ENCODE data around the gene C6orf47. TPM values are rescaled to one million over a fixed set of nuclear protein-coding genes. Genes with fewer than 3 reads are reported as not detected.
"Not testable (repeated sequence)": the region's sequence is repeated elsewhere in the genome, so short reads cannot be mapped to it uniquely, and the experiment has no call there.

The C6orf47 gene, protein sequence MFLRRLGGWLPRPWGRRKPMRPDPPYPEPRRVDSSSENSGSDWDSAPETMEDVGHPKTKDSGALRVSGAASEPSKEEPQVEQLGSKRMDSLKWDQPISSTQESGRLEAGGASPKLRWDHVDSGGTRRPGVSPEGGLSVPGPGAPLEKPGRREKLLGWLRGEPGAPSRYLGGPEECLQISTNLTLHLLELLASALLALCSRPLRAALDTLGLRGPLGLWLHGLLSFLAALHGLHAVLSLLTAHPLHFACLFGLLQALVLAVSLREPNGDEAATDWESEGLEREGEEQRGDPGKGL
- total RNA-seq, result 23.5 TPM in 2 replicates
- long read RNA-seq, transcript C6orf47-202 (1 exons, 2,475 nt), result major isoform, 21 of 21 reads
- long read RNA-seq, partial matches to known transcripts, result 0 of 21 reads
- long read RNA-seq, other reads (novel, unspliced or antisense), result 0 of 21 reads

DNA sequence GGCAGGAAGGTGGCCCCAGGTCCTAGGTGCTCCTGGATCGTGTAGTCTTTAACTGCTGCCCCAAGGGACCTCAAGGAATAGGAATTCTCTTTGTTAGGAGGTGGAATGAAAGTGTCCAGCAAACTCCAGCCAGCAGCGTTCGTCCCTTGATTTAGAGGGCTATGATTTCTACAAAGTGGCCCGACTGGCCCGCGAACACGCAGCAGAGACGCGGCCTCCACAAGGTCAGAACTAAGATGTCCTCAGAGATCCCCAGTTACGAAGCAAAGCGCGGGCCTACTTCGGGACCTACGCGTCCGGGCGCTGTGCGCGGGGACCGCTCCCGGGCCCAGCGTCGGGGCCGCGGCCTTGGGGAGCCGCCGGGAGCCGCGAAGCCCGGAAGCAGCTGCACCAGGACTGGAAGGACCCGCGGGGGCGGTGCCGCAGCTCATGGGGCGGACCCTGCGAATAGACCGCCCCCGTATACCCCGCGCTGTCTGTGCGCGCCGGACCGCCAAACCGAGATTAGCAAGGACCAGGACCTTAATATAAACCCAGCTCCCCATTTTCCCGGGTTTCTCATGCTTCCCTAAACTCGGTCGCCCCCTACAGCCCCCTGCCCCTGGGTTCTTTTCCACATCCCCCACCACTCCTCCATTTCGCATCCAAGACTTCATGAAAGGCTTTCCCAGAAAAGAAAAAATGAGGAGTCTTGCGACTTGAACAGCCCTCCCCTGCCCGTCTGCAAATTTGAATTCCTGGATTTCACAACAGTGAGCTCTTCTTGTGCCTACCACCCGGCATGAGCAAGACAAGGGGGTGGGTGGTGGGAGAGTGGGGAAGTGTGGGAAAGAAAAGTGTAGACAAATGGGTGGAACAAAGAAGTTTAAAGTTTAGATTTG lies at the start of gene C6orf47:
TSS of gene C6orf47 (minus strand) at position 398 of the 881 bp plus-strand sequence. CDS start 831 bp downstream, outside the sequence.
- Mint-ChIP-seq H3K4me1 (peaks cover 59% of the 10 kb centered on the region), H3K36me3 (ENCODE audit: low read depth) (peaks cover 3% of the 10 kb centered on the region), H3K27me3 (ENCODE audit: low read depth) (no peaks in the 10 kb centered on the region), H3K9me3 (no peaks in the 10 kb centered on the region), H3K4me3 (peak within 1 kb of the TSS; percentile 93), H3K27ac (ENCODE audit: unreplicated experiment) (peak within 1 kb of the TSS; percentile 95)
- TF ChIP-seq, protein P1, sequence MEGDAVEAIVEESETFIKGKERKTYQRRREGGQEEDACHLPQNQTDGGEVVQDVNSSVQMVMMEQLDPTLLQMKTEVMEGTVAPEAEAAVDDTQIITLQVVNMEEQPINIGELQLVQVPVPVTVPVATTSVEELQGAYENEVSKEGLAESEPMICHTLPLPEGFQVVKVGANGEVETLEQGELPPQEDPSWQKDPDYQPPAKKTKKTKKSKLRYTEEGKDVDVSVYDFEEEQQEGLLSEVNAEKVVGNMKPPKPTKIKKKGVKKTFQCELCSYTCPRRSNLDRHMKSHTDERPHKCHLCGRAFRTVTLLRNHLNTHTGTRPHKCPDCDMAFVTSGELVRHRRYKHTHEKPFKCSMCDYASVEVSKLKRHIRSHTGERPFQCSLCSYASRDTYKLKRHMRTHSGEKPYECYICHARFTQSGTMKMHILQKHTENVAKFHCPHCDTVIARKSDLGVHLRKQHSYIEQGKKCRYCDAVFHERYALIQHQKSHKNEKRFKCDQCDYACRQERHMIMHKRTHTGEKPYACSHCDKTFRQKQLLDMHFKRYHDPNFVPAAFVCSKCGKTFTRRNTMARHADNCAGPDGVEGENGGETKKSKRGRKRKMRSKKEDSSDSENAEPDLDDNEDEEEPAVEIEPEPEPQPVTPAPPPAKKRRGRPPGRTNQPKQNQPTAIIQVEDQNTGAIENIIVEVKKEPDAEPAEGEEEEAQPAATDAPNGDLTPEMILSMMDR (conservative IDR thresholded peaks at IDR 0.05), result no peak
- DNase-seq (ENCODE audit: low read depth, low spot score), result peak; percentile 74

DNA sequence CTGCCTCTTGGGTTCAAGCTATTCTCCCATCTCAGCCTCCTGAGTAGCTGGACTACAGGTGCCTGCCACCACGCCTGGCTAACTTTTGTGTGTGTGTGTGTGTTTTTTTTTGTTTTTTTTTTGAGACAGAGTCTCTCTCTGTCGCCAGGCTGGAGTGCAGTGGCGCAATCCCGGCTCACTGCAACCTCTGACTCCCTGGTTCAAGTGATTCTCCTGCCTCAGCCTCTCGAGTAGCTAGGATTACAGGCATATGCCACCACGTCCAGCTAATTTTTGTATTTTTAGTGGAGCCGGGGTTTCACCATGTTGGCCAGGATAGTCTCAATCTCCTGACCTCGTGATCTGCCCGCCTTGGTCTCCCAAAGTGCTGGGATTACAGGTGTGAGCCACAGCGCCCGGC lies 48.6 kb upstream of the C6orf47 start:
- not testable (repeated sequence) for H3K36me3 Mint-ChIP-seq (ENCODE audit: low read depth); H3K27me3 Mint-ChIP-seq (ENCODE audit: low read depth); H3K9me3 Mint-ChIP-seq; H3K27ac Mint-ChIP-seq (ENCODE audit: unreplicated experiment); DNase-seq (ENCODE audit: low read depth, low spot score); H3K4me3 Mint-ChIP-seq
- H3K4me1 Mint-ChIP-seq, result peaks cover 22% of the 10 kb centered on the region

DNA sequence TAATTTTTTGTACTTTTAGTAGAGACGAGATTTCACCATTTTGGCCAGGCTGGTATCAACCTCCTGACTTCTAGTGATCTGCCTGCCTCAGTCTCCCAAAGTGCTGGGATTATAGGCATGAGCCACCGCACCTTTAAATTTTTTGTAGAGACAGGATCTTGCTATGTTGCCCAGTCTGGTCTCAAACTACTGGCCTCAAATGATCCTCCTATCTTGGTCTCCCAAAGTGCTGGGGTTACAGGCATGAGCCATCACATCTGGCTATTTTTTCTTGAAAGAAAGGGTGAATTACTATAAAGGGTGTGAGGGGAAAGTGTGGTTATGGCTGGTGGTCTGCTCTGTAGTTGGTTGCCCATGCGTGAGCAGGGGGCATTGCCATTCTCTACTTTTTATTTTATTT lies 47.6 kb upstream of the C6orf47 start:
- peaks cover 16% of the 10 kb centered on the region for H3K4me1 Mint-ChIP-seq
- H3K27me3 Mint-ChIP-seq (ENCODE audit: low read depth), result no peaks in the 10 kb centered on the region
- no peaks in the 10 kb centered on the region for H3K36me3 Mint-ChIP-seq (ENCODE audit: low read depth)
- TF ChIP-seq, protein P1 (conservative IDR thresholded peaks at IDR 0.05), result no peak
- H3K9me3 Mint-ChIP-seq, result no peaks in the 10 kb centered on the region
- H3K4me3 Mint-ChIP-seq, result no peak overlapping the region
- no peak overlapping the region for H3K27ac Mint-ChIP-seq (ENCODE audit: unreplicated experiment)
- no peak for DNase-seq (ENCODE audit: low read depth, low spot score)

DNA sequence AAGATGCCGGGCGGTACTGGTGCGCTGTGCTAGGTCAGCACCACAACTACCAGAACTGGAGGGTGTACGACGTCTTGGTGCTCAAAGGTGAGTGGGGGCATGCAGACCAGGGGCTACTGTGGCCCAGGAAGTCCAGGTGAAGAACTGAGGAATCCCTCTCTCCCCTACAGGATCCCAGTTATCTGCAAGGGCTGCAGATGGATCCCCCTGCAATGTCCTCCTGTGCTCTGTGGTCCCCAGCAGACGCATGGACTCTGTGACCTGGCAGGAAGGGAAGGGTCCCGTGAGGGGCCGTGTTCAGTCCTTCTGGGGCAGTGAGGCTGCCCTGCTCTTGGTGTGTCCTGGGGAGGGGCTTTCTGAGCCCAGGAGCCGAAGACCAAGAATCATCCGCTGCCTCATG lies 47.1 kb upstream of the C6orf47 start:
- H3K36me3 Mint-ChIP-seq (ENCODE audit: low read depth), result no peaks in the 10 kb centered on the region
- TF ChIP-seq, protein P1 (conservative IDR thresholded peaks at IDR 0.05), result no peak

DNA sequence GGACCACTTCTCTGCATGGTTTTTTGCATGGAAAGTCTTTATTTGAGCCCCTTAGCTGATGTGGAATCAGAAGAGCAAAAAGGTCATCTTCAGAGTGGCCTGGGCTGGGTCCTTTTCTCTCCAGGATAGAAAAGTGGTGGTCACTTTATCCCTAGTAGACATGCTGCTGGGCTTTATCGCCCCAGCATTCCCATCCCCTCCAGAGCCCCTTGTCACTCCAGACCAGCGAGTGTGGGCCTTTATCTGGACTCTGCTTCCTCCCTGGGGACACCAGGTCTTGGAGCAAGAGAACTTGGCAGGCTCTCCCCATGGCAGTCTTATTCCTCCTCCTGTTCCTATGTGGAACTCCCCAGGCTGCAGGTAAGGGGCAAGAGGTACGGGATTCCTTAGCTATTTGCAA lies 46.0 kb upstream of the C6orf47 start, which contains the start of gene LY6G6F:
TSS of gene LY6G6F (plus strand) at position 268 of the 400 bp plus-strand sequence. CDS start at position 309, 41 bp downstream.
- Mint-ChIP-seq H3K27me3 (ENCODE audit: low read depth) (no peaks in the 10 kb centered on the region), H3K9me3 (no peaks in the 10 kb centered on the region), H3K4me3 (peak within 1 kb of the TSS; percentile 65), H3K36me3 (ENCODE audit: low read depth) (no peaks in the 10 kb centered on the region), H3K27ac (ENCODE audit: unreplicated experiment) (no peak within 1 kb of the TSS), H3K4me1 (peaks cover 11% of the 10 kb centered on the region)
- DNase-seq (ENCODE audit: low read depth, low spot score), result no peak
- TF ChIP-seq, protein P1 (conservative IDR thresholded peaks at IDR 0.05), result no peak

More for the DNA sequence above, 47.1 kb upstream of the C6orf47 start:
- Mint-ChIP-seq H3K4me1 (peaks cover 12% of the 10 kb centered on the region), H3K4me3 (no peak overlapping the region), H3K9me3 (no peaks in the 10 kb centered on the region), H3K27ac (ENCODE audit: unreplicated experiment) (no peak overlapping the region), H3K27me3 (ENCODE audit: low read depth) (no peaks in the 10 kb centered on the region)
- DNase-seq (ENCODE audit: low read depth, low spot score), result no peak

All from neural crest cell (in vitro differentiated cells).